Inflammatory macrophage (primary cell): ENCODE data around the gene FBXL17.

ENCODE experiments used
- DNase-seq, 2 donors: peaks; one replicate each; pipeline ENCODE4 v3.0.0-alpha.2; 2020 to 2022

The FBXL17 gene

DNA sequence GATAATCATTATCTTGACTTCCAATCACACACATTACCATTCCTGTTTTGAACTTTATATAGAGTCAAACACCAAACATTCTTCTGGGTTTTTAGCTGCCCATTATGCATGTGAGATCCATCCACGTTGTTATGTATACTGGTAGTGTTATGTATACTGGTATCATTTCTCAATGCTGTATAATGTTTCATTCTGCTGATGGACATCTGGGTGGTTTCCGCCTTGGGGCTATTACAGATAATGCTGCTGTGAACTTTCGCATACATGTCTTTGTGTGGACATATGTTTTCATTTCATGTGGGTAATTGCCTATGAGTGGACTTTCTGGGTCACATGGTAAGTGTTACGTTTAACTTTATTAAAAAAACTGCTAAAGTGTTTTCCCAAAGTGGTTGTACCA is 493.4 kb downstream of the FBXL17 start:
- DNase-seq: no peak

DNA sequence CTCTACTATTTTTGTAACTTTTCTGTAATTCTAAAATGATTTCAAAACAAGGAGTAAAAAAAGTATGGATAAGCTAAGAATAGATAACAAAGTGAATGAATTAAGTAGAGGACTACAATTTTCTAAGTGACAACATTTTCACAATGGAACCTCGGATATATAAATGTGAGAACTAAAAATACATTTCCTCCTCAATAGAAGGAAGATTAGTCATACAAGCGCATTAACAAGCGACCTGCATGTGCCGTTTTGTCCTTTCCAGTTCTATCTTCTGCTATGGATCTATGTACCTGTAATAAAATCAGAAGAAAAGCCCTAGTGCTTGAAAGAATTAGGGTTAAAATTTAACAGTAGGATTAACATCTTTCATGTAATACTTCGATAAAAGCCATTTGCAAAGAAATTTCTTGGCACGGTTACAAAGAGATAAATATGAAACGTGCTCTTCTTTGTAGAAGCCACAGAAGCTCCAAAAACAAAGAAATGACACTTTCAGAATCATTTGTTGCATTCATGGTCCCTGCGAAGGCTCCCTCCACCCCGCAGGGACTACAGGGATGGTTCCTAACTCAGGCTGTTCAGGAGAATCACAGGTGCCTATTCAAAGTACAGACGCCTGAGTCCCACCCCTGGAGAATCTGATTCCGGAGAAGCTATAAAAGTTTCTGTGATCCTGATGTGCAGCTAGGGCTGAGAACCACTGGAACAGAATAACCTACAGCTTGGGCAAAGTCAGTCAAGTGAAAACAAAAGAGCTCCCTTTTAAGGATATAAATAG is 494.5 kb downstream of the FBXL17 start:
- DNase-seq: no peak

GRCh38 chr5:107885601-107886000 is 496.3 kb downstream of the FBXL17 start:
- DNase-seq: no peak

DNA sequence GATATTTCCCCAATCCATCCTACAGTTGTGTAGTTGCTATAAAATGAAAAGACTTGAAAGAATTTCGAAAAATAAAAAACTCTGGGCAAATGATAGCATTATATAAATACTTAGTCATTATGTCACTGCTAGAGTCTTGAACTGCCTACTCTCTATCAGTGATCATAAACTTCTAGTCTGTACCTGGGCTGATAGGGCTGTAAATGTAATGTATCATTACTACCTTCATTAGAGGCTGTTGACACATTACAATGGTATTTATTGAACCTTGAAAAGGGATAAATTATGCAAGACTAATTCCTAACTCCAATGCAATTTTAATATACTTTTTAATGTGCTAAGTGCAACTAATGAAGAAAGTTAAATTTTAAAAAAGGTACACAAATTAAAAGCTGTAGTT is 497.0 kb downstream of the FBXL17 start:
- no peak for DNase-seq

- DNase-seq: no peak
Measured at GRCh38 chr5:107878661-107879060, 503.2 kb downstream of the FBXL17 start.

DNA sequence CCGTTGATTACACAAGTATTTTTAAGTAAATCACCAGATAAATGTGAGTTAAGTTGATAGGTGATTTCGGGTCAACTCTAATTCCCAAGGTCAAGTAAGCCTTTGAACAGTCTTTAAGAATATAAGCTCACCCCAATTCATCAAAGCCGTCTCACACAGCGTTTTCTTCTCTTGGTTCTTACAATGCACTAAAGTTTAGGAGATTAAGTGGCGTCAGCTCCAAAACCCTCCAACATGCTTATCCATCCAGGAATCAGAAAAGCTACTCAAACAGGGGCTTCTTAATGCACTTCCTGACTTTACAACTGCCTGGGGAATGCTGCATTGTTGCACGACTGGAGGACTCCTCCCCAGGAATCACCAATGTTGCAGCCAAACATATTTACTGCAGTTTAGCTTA is 505.0 kb downstream of the FBXL17 start:
- DNase-seq: no peak

GRCh38 chr5:107876261-107876660 is 505.6 kb downstream of the FBXL17 start:
- no peak for DNase-seq

GRCh38 chr5:107875833-107876232 is 506.1 kb downstream of the FBXL17 start:
- DNase-seq: no peak

DNA sequence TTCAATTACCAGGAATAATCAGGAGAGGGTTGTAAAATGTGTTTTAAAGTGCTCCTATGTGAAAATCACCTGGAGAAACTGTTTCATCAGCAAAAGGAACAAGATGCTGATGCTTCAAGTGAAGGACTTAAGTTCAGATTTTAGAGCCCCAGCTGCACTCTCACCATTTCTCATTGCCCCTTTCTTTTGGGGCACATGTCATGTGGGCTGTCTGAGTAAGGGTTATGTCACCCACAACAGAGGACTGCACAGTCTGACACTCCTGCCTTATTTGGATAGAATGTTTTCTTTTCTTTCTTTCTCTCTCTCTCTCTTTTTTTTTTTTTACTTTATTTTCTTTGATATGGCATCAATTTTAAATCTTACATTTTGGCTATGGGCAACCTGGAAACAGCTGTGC is 507.1 kb downstream of the FBXL17 start:
- no peak for DNase-seq

DNA sequence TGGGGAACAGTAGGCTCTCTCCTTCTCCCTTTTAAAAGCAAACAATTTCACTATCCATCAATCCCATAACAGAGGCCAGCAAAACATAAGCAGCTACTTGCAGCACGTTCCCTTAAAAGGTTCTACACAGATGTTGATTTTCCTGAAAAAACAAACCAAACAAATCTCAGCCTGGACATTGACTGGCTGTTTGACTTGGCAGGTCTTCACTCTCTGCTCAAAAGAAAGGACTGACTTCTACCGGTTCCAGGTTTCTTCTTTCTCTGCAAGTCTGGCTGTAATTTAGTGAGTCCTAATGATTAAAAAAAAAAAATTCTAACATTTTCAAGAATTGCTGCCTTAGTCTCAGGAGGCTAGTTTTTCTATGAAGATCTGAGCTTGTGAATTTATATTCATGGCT is 508.0 kb downstream of the FBXL17 start:
- no peak for DNase-seq

DNA sequence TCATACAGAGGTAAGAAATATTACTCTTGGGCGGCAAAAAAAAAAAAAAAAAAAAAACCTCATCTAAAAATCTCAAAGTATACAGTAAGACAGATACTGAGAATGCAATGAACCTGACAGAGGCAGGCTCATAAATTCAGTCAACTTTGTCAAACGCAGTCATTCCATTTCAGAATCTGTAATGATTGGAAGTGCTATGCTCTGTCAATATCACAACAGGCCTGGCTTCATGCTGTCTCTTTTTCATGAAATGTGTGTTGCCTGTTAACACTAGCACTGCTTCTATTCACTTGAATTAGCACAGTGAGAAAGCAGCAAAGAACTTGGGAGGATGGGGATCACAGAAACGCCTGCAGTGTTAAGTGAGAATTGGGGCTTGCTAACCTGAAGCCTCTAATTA is 510.9 kb downstream of the FBXL17 start:
- DNase-seq: no peak

DNA sequence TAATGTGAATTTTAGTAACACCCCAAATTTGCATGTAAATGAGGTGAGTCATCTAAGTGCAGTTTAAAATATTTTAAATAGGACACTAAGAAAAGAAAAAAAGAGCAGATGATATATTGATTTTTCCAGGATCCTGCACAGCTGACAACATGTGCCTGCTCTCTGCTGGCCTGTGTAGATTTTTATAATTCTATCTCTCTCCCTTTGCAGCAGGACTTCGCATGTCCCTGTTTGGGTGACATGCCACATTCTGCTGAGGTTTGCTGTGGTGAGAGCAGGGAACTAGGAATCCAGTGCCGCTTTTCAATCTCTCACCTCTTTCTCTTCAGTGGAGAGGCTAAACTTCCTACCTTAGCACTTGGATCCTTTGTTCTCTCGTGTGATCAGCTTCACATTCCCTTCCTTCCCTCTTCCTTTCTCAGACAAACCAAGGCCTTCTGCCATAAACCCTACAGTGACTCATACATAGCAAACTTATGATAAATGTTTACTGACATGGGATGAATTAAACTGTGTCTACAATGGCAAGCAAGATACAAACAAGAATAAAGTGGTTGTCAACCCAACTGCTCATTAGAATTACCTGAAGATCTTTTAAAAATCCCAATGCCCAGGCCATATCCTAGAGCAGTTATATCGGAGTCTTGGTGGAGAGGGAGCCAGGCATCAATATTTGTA is 512.3 kb downstream of the FBXL17 start:
- no peak for DNase-seq

DNA sequence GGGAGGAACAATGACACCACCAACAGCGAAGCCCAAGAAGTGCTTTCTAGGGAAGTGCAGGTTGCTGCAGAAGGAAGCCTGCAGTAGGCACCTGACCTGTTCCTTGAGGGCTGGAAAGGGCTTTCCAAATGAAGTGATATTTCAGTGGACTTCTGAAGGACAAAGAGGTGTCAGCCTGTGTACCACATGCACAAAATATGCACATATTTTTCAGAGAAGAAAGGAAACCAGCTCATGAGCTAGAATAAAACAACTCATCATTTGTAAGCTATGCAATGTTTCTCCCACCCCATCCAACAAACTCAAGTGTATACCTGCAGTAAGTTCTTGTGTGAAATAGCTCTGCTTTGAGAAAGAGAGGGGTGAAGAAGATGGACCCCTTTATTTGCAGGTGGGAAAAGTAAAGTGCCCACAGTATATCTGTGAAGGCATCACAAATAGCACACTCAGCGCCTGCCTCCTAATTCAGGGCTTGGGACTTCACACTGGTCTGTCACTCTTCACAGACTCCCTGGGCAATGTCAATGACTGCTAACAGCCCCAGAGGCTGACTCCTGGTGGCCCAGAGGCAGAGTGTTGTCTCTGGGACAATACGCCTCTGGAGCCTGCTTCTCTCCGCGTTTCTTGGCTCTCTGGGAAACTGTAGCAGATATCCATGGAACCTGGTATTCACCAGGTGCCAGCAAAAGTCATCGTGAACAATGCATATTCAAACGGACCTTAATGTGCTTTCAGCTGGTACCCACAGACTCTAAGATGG is 513.1 kb downstream of the FBXL17 start:
- DNase-seq: no peak

DNA sequence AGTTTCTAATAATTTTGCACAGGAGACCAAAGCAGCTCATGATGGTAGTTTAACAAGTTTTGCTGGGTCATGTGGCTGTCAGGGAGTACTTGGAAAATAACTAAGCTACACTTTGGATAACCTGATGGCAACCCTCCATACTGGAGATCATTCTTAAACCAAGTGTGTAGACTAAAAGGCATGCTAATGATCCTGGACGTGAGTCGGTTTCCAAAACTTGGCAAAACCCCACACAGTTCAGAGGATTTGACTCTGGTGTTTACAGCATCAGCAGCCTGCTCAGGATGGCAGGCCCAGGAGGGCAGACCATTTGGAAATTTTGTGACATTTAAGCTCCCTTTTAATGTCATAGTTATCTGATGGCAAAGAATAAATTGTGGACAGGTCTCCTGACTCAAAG is 514.6 kb downstream of the FBXL17 start:
- no peak for DNase-seq

DNA sequence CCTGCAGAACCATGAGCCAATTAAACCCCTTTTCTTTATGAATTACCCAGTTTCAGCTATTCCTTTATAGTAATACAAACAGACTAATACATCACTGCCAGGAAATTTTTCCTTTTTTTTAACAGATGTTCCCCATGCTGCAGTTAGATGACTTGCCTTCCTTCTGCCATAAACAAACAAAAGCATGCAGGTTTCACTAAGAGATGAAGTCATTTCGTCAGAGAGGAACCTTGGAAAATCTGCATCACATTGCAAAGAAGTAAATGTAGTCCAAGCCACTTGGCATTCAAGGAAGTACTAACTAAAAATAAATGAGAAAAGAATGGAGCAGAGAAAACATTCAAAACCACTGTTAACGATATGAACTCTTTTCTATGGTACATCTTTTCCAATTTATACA is 517.1 kb downstream of the FBXL17 start:
- no peak for DNase-seq

DNA sequence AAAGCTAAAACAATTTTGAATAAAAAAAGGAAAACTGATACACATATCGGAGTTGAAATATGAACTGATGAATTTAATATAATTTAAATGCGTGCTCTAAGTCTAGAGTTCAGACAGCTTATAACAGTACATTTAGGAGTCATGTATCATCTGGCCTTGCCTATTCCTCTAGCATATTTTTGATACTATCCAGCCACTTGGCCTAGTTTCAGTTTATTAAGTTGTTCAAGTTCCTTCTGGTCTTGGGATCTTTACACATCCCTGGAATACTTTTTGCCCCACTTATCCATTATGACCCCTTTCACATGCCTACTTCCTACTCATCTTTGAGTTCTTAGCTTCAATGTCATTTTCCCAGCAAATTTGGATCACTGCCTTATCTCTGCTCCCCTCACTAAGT is 518.8 kb downstream of the FBXL17 start:
- no peak for DNase-seq

GRCh38 chr5:107861565-107861964 is 520.3 kb downstream of the FBXL17 start:
- DNase-seq: no peak

DNA sequence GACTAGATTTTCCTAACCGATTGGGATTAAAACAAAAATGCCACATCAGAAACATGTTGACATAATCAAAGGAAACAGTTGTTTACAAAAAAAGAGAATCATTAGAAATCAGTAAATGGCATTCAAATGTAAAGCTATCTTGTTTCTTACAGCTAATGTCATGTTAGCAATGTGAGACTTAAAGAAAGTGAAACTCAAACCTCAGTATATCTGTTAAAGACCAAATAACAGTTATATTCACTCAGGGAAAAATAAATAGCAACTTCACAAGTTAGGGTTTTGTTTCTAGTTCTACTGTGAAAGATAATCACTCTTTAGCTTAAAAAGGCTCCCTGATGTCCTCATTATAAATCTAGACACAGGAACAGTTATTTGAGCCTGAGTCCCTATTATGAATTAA is 521.9 kb downstream of the FBXL17 start:
- DNase-seq: no peak

DNA sequence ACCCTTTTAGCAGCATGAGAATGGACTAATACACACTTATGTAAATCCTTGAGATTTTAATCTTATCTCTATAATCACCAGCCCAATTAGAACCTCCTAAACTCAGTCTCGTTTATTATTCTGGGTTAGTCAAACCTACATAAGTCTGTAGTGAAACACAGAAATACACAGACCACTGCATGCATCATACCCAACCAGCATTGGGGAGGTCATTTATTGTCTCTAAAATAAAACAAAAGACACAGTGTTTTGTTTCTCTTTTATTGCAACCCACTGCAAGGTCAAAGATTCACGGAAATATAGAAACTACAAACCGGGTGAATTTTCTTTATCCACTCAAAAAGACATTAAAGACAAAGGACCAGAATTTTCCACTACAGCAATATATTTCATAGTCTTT is 523.1 kb downstream of the FBXL17 start:
- no peak for DNase-seq

DNA sequence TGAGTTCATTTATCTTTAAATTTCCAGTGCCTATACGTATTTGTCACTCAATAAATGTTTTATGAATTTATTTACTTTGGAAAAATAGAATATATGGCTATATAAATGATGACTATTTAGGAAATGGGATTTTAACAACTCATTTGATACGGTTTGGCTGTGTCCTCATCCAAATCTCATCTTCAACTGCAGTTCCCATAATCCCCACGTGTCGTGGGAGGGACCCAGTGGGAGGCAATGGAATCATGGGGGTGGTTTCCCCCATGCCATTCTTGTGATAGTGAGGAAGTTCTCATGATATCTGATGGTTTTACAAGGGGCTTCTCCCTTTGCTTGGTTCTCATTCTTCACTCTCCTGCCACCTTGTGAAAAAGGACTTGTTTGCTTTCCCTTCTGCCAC is 523.6 kb downstream of the FBXL17 start:
- DNase-seq: no peak

GRCh38 chr5:107857785-107858184 is 524.1 kb downstream of the FBXL17 start:
- DNase-seq: no peak

DNA sequence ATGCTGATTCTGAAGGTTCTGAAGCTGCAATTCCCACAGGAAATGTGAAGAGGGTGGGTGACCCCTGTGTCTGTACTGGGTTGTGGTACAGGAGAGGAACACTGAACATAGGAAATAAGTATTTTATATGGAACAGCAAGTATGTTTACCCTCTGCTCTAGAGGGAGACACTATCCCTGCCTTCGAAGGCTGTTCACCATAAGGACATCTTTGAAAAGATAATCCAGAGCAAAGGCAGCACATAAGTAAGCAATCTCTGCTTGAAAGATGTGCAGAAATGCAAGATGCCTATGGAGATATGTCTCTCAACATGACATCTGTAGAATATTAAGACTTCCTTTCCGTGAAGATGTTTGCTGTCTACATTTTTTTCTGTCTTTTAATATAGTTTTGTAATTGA is 526.7 kb downstream of the FBXL17 start:
- DNase-seq: no peak

GRCh38 chr5:107853696-107854095 is 528.2 kb downstream of the FBXL17 start:
- DNase-seq: no peak

DNA sequence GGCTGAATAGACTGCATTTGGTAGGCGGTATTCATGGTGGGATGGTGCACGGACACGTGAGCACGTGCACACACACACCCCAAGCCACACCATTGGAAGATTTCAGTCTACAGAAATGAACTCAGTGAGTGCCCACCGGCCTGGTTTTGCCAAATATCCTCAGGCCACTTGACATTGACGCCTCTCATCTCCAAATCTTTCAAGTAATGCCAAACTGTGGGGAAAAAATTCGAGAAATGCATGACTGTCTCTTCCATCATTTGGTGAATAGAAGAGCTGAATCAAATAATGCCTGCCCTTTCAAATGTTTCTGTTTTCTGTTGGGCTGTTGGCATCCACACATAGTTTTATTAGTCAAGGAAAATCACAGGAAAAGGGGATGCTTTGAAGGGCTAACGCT is 528.9 kb downstream of the FBXL17 start:
- DNase-seq: no peak
